Epidermal melanocyte (primary cell): ENCODE measurements around the gene MAP4K3.
"Not testable (repeated sequence)": the region's sequence is repeated elsewhere in the genome, so short reads cannot be mapped to it uniquely, and the experiment has no call there.

Experiments
- DNase-seq: peaks from one replicate; pipeline ENCODE4 v3.0.0; 2011; ENCODE audit warnings: low spot score; ENCODE audit not compliant: insufficient read length

MAP4K3 gene

GRCh38 chr2:39409697-39410389, 27.2 kb downstream of the MAP4K3 start:
- no peak for DNase-seq

- no peak for DNase-seq
Observed at GRCh38 chr2:39408351-39409136, 28.5 kb downstream of the MAP4K3 start.

DNA sequence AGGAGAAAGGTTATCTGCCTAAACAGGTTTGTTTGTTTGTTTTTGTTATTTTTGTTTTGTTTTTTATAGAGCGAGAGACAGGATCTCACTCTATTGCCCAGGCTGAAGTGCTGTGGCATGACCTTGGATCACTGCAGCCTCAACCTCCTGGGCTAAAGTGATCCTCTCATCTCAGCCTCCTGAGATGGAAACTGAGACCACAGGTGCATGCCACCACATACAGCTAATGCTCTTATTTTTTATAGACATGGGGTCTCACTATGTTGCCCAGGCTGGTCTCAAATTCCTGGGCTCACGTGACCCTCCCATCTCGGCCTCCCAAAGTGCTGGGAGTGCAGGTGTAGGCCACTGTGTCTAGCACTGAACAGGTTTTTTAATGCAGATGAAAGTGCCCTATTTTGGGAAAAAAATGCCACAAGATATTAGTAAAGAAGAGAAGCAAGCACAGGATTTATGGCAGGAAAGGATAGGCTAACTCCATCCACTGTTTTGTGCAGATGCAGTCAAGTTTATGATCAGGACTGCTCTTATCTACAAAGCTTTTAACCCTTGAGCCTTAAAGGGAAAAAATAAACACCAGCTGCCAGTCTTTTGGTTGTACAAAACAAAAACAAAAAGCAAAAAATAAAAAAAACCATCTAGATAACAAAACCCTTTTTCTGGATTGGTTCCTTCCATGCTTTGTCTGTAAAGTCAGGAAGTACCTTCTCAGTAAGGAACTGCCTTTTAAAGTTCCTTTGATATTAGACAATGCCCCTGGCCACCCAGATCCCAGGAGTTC, 29.4 kb downstream of the MAP4K3 start:
- DNase-seq: no peak

DNA sequence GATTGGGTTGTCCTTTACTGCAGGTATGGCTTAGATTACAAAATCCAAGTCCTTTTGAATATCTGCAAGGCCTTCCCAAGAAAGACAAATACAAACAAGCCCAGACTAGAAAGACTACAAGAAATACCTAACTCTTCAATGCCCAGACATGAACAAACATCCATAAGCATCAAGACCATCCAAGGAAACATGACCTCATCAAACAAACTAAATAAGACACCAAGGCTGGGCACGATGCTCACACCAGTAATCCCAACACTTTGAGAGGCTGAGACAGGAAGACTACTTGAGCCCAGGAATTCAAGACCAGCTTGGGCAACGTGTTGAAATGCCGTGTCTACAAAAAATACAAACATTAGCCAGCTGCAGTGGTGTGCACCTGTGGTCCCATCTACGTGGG, 31.7 kb downstream of the MAP4K3 start:
- no peak for DNase-seq

DNA sequence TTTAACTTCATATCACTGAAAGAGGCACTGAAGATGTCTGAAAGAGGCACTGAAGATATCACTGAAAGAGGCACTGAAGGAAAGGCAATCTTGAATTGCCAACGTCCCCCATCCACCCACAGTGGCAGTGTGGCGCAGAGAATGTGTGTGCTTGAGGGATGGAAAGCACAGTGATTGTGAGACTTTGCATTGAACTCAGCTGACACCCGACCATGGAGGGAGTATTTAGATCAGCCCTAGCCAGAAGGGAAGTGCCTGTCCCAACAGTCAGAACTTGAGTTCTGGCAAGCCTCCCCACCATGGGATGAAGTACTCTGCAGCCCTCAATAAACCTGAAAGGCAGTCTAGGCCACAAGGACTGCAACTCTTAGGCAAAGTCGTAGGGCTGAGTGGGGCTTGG, 33.8 kb downstream of the MAP4K3 start:
- no peak for DNase-seq

DNA sequence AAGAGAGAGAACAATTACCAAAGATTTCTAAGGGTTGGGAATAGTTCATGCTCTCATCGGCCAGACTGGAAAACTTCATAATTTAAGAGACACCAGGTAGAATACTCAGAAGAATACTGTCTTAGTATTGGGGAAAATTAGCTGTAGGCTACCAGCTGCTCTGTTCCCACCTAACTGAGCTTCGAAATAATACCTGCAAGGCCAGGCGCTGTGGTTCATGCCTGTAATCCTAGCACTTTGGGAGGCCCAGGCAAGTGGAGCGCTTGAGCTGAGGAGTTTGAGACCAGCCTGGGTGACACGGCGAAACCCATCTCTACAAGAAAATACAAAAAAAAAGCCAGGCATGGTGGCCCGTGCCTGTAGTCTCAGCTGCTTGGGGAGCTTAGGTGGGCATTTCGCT, 35.8 kb downstream of the MAP4K3 start:
- no peak for DNase-seq

DNA sequence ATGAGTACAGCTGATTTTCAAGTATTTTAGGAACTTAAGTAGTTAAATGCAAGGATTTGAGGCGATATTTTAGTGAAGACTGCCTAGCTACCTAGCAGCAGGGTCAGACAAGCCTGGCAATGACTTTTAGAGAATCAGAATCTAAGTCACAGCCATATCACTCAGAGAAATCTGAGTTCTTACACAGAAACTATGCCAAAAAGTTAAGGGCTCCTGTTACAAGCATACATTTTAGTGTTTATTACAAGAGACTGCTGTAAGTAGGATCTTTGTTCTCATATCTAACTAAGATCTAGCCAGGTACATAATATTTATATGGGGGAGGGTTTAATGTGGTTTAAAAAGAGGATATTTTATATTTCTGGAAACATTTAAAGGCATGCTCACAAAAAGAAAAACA, 37.5 kb downstream of the MAP4K3 start:
- no peak for DNase-seq

GRCh38 chr2:39395313-39395712, 41.8 kb downstream of the MAP4K3 start:
- no peak for DNase-seq

- DNase-seq: no peak
Observed at GRCh38 chr2:39394516-39394961, 42.5 kb downstream of the MAP4K3 start.

DNA sequence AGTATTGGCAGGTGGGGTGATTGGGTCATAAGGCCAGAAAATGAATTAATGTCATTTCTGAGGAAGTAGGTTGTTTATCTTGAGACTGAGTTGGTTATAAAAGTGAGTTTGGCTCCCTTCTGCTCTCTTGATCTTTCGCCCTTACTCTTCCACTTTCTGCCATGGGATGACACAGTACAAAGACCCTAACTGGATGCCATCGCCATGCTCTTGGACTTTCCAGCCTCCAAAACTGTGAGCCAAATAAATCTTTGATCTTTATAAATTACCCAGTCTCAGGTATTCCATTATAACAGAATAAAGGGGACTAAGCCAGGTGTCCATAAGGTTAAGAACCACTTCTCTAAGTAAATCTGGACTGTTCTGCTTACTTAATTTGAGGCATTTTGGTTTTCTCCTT, 44.4 kb downstream of the MAP4K3 start:
- DNase-seq: no peak

GRCh38 chr2:39390216-39390615, 46.9 kb downstream of the MAP4K3 start:
- no peak for DNase-seq

GRCh38 chr2:39386064-39386463, 51.0 kb downstream of the MAP4K3 start:
- DNase-seq: no peak

DNA sequence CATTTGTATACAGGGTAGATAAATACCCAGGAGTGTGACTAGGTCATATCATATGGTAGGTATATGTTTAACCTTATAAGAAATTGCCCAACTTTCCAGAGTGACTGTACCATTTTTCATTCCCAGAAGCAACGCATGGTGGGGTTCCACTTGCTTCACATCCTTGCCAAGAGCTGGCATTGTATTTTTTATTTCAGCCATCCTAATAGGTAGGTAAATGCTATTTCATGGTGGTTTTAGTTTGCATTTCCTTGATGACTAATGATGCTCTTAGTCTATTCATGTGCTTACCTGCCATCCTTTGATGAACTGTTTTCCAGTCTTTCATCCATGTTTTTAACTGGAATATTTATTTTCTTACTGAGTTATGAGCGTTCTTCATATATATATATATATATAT, 51.9 kb downstream of the MAP4K3 start:
- no peak for DNase-seq

GRCh38 chr2:39384071-39384470, 53.0 kb downstream of the MAP4K3 start:
- not testable (repeated sequence) for DNase-seq

DNA sequence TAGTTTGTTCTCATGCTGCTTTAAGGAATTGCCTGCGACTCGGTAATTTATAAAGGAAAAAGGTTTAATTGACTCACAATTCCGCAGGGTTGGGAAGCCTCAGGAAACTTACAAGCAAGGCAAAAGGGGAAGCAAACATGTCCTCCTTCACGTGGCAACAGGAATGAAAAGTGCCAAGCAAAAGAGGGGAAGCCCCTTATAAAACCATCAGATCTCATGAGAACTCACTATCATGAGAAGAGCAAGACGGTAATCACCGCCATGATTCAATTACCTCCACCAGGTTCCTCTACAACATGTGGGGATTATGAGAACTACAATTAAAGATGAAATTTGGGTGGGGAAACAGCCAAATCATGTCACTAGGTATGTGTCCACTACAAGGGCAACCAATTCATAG, 53.9 kb downstream of the MAP4K3 start:
- no peak for DNase-seq

DNA sequence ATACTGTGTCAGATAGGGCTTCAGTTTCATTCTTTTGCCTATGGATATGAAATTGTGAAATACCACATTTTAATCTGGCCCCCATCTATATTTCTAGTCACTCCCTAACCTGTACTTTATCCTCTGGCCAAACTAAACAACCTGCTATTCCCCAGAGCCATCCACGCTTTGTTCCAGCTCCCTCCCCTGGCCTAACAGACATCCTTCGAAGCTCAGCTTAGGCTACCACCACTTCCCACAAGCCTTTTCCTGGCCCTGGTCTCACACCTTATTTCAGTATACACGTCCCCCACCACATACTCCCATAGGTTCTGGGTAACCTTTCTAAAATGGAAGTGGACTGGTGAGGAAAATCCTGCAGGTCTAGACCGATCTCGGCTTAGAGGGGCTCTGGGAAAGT, 55.4 kb downstream of the MAP4K3 start:
- no peak for DNase-seq

DNA sequence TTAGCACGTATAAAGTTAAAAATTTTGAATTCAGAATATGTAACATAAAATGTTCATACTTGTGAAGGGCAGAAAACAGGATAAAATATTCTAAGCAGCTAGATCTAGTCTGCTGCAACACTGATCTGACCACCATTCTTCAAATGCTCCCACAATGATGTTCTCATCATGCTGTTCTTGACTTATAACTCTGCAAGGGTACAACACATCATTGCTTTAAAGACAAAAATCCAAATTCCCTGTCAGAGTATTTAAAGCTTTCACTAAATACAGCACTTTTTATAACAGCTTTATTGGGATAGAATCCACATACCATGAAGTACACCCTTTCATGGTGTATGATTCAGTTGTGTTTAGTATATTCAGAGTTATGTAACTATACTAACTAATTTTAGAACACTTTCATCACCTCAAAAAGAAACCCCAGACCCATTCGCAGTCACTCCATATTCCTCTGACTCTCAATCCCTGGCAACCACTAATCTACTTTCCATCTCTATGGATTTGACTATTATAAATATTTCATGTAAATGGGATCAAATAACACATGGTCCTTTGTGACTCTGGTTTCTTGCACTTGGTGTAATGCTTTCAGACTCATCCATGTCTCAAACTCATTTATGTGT, 56.4 kb downstream of the MAP4K3 start:
- DNase-seq: no peak

GRCh38 chr2:39379643-39380524, 57.2 kb downstream of the MAP4K3 start:
- peak; percentile 31 for DNase-seq

GRCh38 chr2:39378968-39379367, 58.1 kb downstream of the MAP4K3 start:
- DNase-seq: no peak

GRCh38 chr2:39377226-39377939, 59.7 kb downstream of the MAP4K3 start:
- no peak for DNase-seq
